HG02623 (cell line): ENCODE data around the gene REPS1.

ENCODE experiments used
- ATAC-seq: cut with Tn5 transposase; IDR thresholded peaks from one replicate; pipeline ENCODE4 v1.9.1; 2021; ENCODE audit warnings: moderate library complexity; ENCODE audit not compliant: unreplicated experiment

REPS1 gene

GRCh38 chr6:138931660-138932059 lies 56.4 kb downstream of the REPS1 start:
- no peak for ATAC-seq

- no peak for ATAC-seq
Measured at GRCh38 chr6:138926579-138926978, 61.5 kb downstream of the REPS1 start.

GRCh38 chr6:138925806-138926205 lies 62.2 kb downstream of the REPS1 start:
- no peak for ATAC-seq

GRCh38 chr6:138923561-138923960 lies 64.5 kb downstream of the REPS1 start:
- ATAC-seq: peak; percentile 55

GRCh38 chr6:138920906-138921305 lies 67.1 kb downstream of the REPS1 start:
- ATAC-seq: no peak

- no peak for ATAC-seq
Measured at GRCh38 chr6:138914701-138915100, 73.4 kb downstream of the REPS1 start.

DNA sequence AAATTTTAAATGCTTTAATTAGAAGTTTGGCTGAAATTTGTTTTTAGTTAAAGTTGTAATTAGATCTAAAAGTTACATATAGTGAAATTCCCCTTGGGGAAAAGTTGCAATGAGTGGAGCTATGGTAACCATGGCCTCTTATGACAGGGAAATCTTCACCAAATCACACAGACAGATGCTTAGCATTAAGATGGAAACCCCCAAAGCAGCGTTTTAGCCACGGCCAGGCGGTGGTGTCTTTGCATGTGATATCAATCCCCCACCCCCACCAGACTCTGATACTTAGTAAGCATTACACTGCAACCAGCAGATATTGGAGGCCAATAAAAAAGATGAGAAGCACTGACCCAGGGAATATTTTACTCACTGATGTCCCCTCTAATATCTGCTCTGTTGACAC lies 75.7 kb downstream of the REPS1 start:
- ATAC-seq: no peak

DNA sequence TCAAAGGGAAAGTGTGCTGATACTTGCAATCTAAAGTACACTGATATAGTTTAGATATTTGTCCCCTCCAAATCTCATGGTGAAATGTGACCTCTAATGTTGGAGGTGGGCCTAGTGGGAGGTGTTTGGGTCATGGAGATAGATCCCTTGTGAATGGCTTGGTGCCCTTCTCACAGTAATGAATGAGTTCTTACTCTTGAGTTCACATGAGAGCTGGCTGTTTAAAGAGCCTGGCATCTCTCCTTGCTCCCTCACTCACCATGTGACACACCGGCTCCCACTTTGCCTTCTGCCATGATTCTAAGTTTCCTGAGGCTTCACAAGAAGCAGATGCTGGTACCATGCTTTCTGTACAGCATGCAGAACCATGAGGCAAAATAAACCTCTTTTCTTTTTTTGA lies 78.1 kb downstream of the REPS1 start:
- ATAC-seq: no peak

DNA sequence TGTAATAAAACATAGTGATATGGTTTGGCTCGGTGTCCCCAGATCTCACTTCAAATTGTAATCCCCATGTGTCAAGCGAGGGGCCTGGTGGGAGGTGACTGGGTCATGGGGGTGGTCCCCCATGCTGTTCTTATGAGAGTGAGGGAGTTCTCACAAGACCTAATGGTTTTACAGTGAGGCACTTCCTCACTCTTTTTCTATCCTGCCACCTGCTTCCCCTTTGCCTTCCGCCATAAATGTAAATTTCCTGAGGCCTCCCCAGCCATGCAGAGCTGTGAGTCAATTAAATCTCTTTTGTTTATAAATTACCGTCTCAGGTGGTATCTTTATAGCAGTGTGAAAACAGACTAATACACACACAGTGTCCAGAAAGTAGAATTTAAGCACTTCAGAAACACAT lies 78.5 kb downstream of the REPS1 start:
- no peak for ATAC-seq

- no peak for ATAC-seq
Measured at GRCh38 chr6:138907167-138907566, 80.9 kb downstream of the REPS1 start.

DNA sequence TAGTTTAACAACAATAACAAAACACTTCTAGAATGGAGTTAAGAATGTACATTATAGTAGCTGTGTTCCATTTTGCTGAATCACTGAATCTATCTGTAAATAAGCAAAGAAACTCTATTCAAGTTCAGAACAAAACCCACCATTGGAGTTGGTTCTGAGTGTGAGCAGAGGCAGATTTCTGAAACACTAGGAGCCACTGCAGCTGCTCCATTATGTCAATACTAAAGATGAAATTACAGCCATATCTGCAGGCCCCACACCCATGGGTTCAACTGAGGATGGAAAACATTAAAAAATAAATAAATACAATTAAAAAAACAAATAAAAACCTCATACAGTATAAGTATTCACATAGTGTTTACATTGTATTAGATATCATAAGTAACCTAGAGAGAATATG lies 91.0 kb downstream of the REPS1 start:
- ATAC-seq: no peak

DNA sequence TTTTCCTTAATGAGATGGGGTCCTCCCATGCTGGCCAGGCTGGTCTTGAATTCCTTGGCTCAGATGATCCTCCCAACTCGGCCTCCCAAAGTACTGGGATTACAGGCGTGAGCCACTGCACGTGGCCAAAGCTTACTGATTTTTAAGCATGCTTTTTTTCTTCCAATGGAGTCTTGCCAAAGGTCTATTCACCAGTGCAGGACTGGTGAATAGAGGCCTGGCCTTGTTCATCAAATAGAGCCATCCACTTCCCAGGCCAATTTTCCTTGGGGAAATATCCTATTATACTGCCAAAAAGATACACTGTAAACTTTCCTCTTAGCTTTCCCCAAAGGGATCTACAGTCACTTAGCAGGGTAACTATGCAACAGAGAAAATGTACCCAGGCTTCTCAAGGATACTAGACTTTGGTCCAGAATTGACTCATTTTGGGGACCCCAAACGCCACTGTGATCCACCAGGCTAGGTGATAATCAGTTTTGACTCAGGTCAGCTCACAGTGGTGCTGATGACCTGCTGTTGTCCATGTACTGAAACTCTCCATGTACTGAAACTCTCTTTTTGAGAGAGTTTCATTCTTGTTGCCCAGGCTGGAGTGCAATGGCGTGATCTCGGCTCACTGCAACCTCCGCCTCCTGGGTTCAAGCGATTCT lies 91.8 kb downstream of the REPS1 start:
- ATAC-seq: no peak

GRCh38 chr6:138891255-138891986 lies 96.6 kb downstream of the REPS1 start:
- no peak for ATAC-seq

- ATAC-seq: no peak
Measured at GRCh38 chr6:138885156-138885819, 102.8 kb downstream of the REPS1 start.

- peak; percentile 68 for ATAC-seq
Measured at GRCh38 chr6:138882369-138883017, 105.6 kb downstream of the REPS1 start.

- ATAC-seq: no peak
Measured at GRCh38 chr6:138873191-138873590, 114.9 kb downstream of the REPS1 start.

DNA sequence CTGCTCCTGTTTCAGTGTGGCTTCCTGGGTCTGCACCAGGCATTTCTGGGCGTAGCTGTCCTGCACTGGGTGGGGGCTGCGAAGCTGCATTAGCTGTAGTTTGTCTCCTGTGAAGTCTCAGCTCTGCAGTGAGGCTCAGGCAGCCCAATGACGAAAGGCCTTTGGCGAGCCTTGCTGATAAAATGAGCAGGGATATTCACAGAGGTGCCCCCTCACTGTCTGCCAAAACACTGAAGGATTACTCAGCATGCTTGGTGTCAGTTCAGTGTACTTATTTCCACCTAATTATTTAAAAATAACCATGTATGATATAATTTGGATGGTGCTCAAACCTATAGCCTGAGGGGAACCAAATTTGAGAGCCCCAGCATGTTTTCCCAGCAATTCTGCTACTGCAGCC lies 118.7 kb downstream of the REPS1 start:
- no peak for ATAC-seq

DNA sequence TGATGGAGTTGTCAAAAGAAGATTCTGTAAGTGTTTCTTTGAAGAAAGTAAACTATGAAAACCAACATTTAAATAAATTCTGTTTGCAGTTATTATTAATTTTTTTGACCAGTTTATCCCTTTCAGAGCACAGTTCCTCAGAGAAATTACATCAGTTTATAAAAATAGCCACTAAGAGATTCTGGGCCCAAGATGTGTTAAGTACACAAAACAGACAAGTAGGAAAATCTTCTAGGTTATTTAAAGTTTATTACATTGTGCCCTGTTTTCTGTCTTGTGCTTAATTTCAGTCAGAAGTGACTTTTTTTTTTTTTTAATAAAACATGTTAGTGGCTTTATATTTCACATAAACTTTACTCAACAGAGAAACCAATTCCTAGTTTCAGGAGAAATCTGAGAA lies 119.9 kb downstream of the REPS1 start:
- no peak for ATAC-seq

DNA sequence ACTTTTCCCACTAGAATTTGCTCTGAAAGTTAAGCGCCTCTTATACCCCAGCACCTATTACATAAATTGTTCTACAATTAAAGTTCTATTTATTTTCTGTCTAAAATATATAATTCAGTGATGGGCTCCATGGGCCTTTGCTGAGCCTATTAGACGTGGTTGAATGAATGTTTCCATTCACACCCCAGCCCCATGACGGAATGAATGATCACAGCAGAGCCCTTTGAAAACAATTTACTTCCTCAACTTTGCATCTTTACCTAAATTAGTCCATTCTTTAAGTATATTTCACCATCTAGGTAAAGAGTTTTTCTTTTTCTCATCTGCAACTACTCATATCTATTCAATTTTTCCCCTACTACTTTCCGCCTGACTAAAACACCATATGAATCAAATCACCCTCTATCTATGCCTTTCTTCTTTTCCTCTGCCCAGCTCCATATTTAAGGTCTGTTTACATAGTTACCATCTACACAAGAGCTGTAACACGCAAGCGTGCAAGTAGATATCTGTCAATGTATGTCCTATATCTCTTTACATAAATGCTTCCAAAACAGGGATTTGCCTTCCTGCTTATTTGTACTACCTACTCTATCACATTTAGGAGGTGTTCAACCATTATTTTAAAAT lies 122.5 kb downstream of the REPS1 start:
- ATAC-seq: no peak

- ATAC-seq: no peak
Measured at GRCh38 chr6:138864343-138864890, 123.6 kb downstream of the REPS1 start.

DNA sequence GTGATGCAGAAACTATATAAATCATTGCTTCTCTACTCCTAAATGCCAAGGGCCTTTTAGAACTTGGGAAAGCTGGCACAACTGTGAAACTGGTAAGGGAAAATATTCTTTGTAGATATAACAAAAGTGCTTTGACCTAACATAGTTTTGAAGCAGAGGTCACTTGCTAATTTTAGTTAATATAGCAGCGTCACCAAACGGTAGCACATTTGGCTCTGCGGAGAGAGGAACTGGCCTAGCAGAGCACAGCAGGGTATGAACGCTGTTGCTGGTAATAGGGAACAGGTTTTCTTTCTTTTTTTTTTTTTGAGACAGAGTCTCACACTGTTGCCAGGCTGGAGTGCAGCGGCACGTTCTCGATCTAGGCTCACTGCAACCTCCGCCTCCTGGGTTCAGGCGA lies 124.7 kb downstream of the REPS1 start:
- ATAC-seq: no peak
